A375 (cell line): Measurements from ENCODE around the gene RPL11. TPM values are rescaled to one million over a fixed set of nuclear protein-coding genes. Genes with fewer than 3 reads are reported as not detected.

Experiments used
- total RNA-seq: library from RNA; depleted of rRNA; stranded (reverse); fragments of >200 nt; shearing (Covaris generic); gene quantifications from 2 replicates; pipeline ENCODE4 v1.2.3, GENCODE V29; 2014; rRNA removed

The RPL11 gene
- 2,905 and 3,612 TPM in 2 replicates for total RNA-seq

GRCh38 chr1:23691499-23692307 lies at the start of gene RPL11:
TSS of gene RPL11 (plus strand) at chr1:23691806. CDS start at chr1:23691824, 18 bp downstream.

GRCh38 chr1:23743287-23744152 lies 51.9 kb downstream of the RPL11 start, which contains the start of gene ELOA:
TSS of gene ELOA (plus strand) at chr1:23743471. CDS start at chr1:23743504, 33 bp downstream.

Other genes starting within 250 kb of the RPL11 start
- 6.2 and 8.4 TPM in 2 replicates for gene ASAP3, start 207.6 kb upstream of the RPL11 start, total RNA-seq
- gene E2F2, start 160.6 kb upstream of the RPL11 start, total RNA-seq, result 8.0 and 9.4 TPM in 2 replicates
- 598 and 600 TPM in 2 replicates for gene ID3, start 132.3 kb upstream of the RPL11 start, total RNA-seq
- 66.5 and 70.1 TPM in 2 replicates for gene ELOA, start 51.7 kb downstream of the RPL11 start, total RNA-seq
- 43.8 and 44.2 TPM in 2 replicates for gene PITHD1, start 86.6 kb downstream of the RPL11 start, total RNA-seq
- gene LYPLA2, start 99.3 kb downstream of the RPL11 start, total RNA-seq, result 133 and 149 TPM in 2 replicates
- gene GALE, start 108.9 kb downstream of the RPL11 start, total RNA-seq, result 194 and 218 TPM in 2 replicates
- 25.2 and 31.2 TPM in 2 replicates for gene HMGCL, start 133.6 kb downstream of the RPL11 start, total RNA-seq
- gene FUCA1, start 176.5 kb downstream of the RPL11 start, total RNA-seq, result 17.5 and 17.7 TPM in 2 replicates
- not detected in 2 replicates for gene CNR2, start 221.6 kb downstream of the RPL11 start, total RNA-seq